ENCODE data around the gene COLGALT1.

Gene COLGALT1

GRCh38 chr19:17623224-17623935, 67.9 kb downstream of the COLGALT1 start:
- DNase-seq (ENCODE audit: low read depth, low spot score), result no peak

- no peak for DNase-seq (ENCODE audit: low read depth, low spot score)
These were observed 69.0 kb downstream of the COLGALT1 start for GRCh38 chr19:17624314-17624991.

- no peak for DNase-seq (ENCODE audit: low read depth, low spot score)
These were observed 69.6 kb downstream of the COLGALT1 start for GRCh38 chr19:17625043-17625442.

- no peak for DNase-seq (ENCODE audit: low read depth, low spot score)
These were observed 70.5 kb downstream of the COLGALT1 start for GRCh38 chr19:17625980-17626379.

- no peak for DNase-seq (ENCODE audit: low read depth, low spot score)
These were observed 71.1 kb downstream of the COLGALT1 start for GRCh38 chr19:17626456-17627015.

GRCh38 chr19:17627161-17627560, 71.7 kb downstream of the COLGALT1 start:
- no peak for DNase-seq (ENCODE audit: low read depth, low spot score)

GRCh38 chr19:17627921-17628320, 72.5 kb downstream of the COLGALT1 start:
- DNase-seq (ENCODE audit: low read depth, low spot score), result no peak

- no peak for DNase-seq (ENCODE audit: low read depth, low spot score)
These were observed 74.3 kb downstream of the COLGALT1 start for GRCh38 chr19:17629760-17630159.

GRCh38 chr19:17632577-17632976, 77.1 kb downstream of the COLGALT1 start:
- DNase-seq (ENCODE audit: low read depth, low spot score), result no peak

Measured in iPS DF 19.7 (cell line).